H9 (cell line): ENCODE data around the gene AKR1B15. TPM values are rescaled to one million over a fixed set of nuclear protein-coding genes. Genes with fewer than 3 reads are reported as not detected.

Experiments
- DNase-seq: peaks from one replicate; pipeline ENCODE4 v3.0.0-alpha.2; 2017
- H2AFZ ChIP-seq: one replicate; pipeline ENCODE4 v1.6.1; 2013; ENCODE audit warnings: mild to moderate bottlenecking, low read length, control low read depth, moderate library complexity
- H2AK5ac ChIP-seq: 2 replicates; pipeline ENCODE4 v1.6.1; 2013; ENCODE audit warnings: low read length, control low read depth, mixed read lengths; ENCODE audit not compliant: insufficient read length
- H2BK120ac ChIP-seq: one replicate; pipeline ENCODE4 v1.6.1; 2013; ENCODE audit warnings: low read depth, mild to moderate bottlenecking, low read length, control low read depth, inconsistent platforms; ENCODE audit not compliant: poor library complexity, severe bottlenecking
- H2BK12ac ChIP-seq: 2 replicates; pipeline ENCODE4 v1.6.1; 2013; ENCODE audit warnings: low read length, control low read depth, mixed read lengths, low read depth; ENCODE audit not compliant: insufficient read length
- H2BK15ac ChIP-seq: 2 replicates; pipeline ENCODE4 v1.6.1; 2013; ENCODE audit warnings: low read depth, low read length, control low read depth
- H2BK20ac ChIP-seq: one replicate; pipeline ENCODE4 v1.6.1; 2013; ENCODE audit warnings: low read depth, mild to moderate bottlenecking, low read length, control low read depth, inconsistent platforms; ENCODE audit not compliant: poor library complexity, severe bottlenecking
- H2BK5ac ChIP-seq: 2 replicates; pipeline ENCODE4 v1.6.1; 2013; ENCODE audit warnings: low read length, control low read depth, mixed read lengths; ENCODE audit not compliant: insufficient read length
- H3K14ac ChIP-seq: 2 replicates; pipeline ENCODE4 v1.6.1; 2013; ENCODE audit warnings: low read length, control low read depth; ENCODE audit not compliant: insufficient read depth
- H3K18ac ChIP-seq: 2 replicates; pipeline ENCODE4 v1.6.1; 2013; ENCODE audit warnings: low read depth, mild to moderate bottlenecking, mixed read lengths, low read length, control low read depth; ENCODE audit not compliant: insufficient read length
- H3K23ac ChIP-seq: 2 replicates; pipeline ENCODE4 v1.6.1; 2013; ENCODE audit warnings: low read length, control low read depth, mixed read lengths, low read depth; ENCODE audit not compliant: insufficient read length
- H3K23me2 ChIP-seq: 2 replicates; pipeline ENCODE4 v1.6.1; 2013; ENCODE audit warnings: low read depth, mild to moderate bottlenecking, mixed read lengths, low read length, control low read depth; ENCODE audit not compliant: insufficient read length, poor library complexity, severe bottlenecking
- H3K27ac ChIP-seq: 2 replicates; pipeline ENCODE4 v1.5.1; 2013; ENCODE audit warnings: low read length, control low read depth, mixed read lengths, low read depth; ENCODE audit not compliant: insufficient read length
- H3K27me3 ChIP-seq: 2 replicates; pipeline ENCODE4 v1.6.1; 2013; ENCODE audit warnings: low read length, control low read depth, inconsistent platforms; ENCODE audit not compliant: insufficient read depth
- H3K4ac ChIP-seq: 2 replicates; pipeline ENCODE4 v1.6.1; 2013; ENCODE audit warnings: low read depth, mild to moderate bottlenecking, control low read depth, inconsistent platforms, low read length, moderate library complexity
- H3K4me1 ChIP-seq: 2 replicates; pipeline ENCODE4 v1.6.1; 2013; ENCODE audit warnings: low read length, control low read depth, inconsistent platforms; ENCODE audit not compliant: insufficient read depth
- H3K4me2 ChIP-seq: 2 replicates; pipeline ENCODE4 v1.6.1; 2013; ENCODE audit warnings: low read length, control low read depth, mixed read lengths; ENCODE audit not compliant: insufficient read length, insufficient read depth
- H3K56ac ChIP-seq: 2 replicates; pipeline ENCODE4 v1.6.1; 2013; ENCODE audit warnings: low read depth, mild to moderate bottlenecking, mixed read lengths, low read length, control low read depth; ENCODE audit not compliant: insufficient read length
- H3K79me1 ChIP-seq: 2 replicates; pipeline ENCODE4 v1.6.1; 2013; ENCODE audit warnings: low read depth, mild to moderate bottlenecking, moderate library complexity, low read length, control low read depth, inconsistent platforms; ENCODE audit not compliant: insufficient read depth, poor library complexity, severe bottlenecking
- H3K79me2 ChIP-seq: 2 replicates; pipeline ENCODE4 v1.6.1; 2013; ENCODE audit warnings: low read length, control low read depth, inconsistent platforms; ENCODE audit not compliant: insufficient read depth
- H3K9ac ChIP-seq: 2 replicates; pipeline ENCODE4 v1.6.1; 2013; ENCODE audit warnings: low read length, control low read depth, mixed read lengths; ENCODE audit not compliant: insufficient read length; ENCODE audit errors: extremely low read depth
- H3K9me3 ChIP-seq: one replicate; pipeline ENCODE4 v1.6.1; 2013; ENCODE audit warnings: low read depth, low read length, inconsistent platforms; ENCODE audit not compliant: control insufficient read depth
- H3T11ph ChIP-seq: one replicate; pipeline ENCODE4 v1.6.1; 2013; ENCODE audit warnings: mild to moderate bottlenecking, low read length, control low read depth, inconsistent platforms
- H4K20me1 ChIP-seq: one replicate; pipeline ENCODE4 v1.6.1; 2013; ENCODE audit not compliant: control insufficient read depth, insufficient read length, insufficient read depth
- H4K5ac ChIP-seq: 2 replicates; pipeline ENCODE4 v1.6.1; 2013; ENCODE audit warnings: low read depth, mild to moderate bottlenecking, mixed read lengths, low read length, control low read depth; ENCODE audit not compliant: insufficient read length
- H4K8ac ChIP-seq: replicated peaks from 2 replicates; pipeline ENCODE4 v1.6.1; 2013; ENCODE audit warnings: low read length, control low read depth, mixed read lengths, low read depth; ENCODE audit not compliant: insufficient read length
- H4K91ac ChIP-seq: 2 replicates; pipeline ENCODE4 v1.6.1; 2013; ENCODE audit warnings: low read depth, mild to moderate bottlenecking, moderate library complexity, mixed read lengths, low read length, control low read depth; ENCODE audit not compliant: insufficient read length
- H3K27ac Mint-ChIP-seq, 3 experiments: 2 replicates in 2 of 3; 3 replicates in 1 of 3; pipeline ENCODE4 v1.8.0; 2020 to 2021; ENCODE audit warnings: mixed read lengths in 3 of 3, mild to moderate bottlenecking in 1 of 3, moderate library complexity in 1 of 3
- H3K27me3 Mint-ChIP-seq: 2 replicates; pipeline ENCODE4 v1.8.0; 2021; ENCODE audit warnings: low read depth, mild to moderate bottlenecking, moderate library complexity, mixed read lengths
- H3K36me3 Mint-ChIP-seq, 3 experiments: 2 replicates in 2 of 3; 3 replicates in 1 of 3; pipeline ENCODE4 v1.8.0; 2020 to 2021; ENCODE audit warnings: low read depth in 3 of 3, mixed read lengths in 3 of 3; ENCODE audit not compliant: insufficient read depth in 1 of 3
- H3K4me1 Mint-ChIP-seq, 2 experiments: 2 replicates each; pipeline ENCODE4 v1.8.0; 2020; ENCODE audit warnings: mixed read lengths in 2 of 2
- H3K4me3 Mint-ChIP-seq, 2 experiments: 2 replicates in 1 of 2; 3 replicates in 1 of 2; pipeline ENCODE4 v1.8.0; 2020 to 2021; ENCODE audit warnings: mild to moderate bottlenecking in 2 of 2, mixed read lengths in 2 of 2, moderate library complexity in 1 of 2
- H3K9me3 Mint-ChIP-seq, 2 experiments: 2 replicates in 1 of 2; 3 replicates in 1 of 2; pipeline ENCODE4 v1.8.0; 2020; ENCODE audit warnings: mild to moderate bottlenecking in 2 of 2, mixed read lengths in 2 of 2, moderate library complexity in 1 of 2
- whole genome bisulfite sequencing: extraction: QIAGEN DNeasy Blood & Tissue Kit; methylation state at CpG from one replicate; pipeline ENCODE4 v1.1.7; 2013; ENCODE audit warnings: missing lambda C conversion rate, low lambda C conversion rate, mixed read lengths; ENCODE audit not compliant: insufficient read length; ENCODE audit errors: extremely low coverage; 5-methylcytosine and 5-hydroxymethylcytosine counted together
- total RNA-seq: library from RNA; stranded (reverse); gene quantifications from 2 replicates; pipeline ENCODE4 v1.2.1, GENCODE V29; 2021
- TF ChIP-seq, protein P1 (sequence below): fragments of 200-600 bp; sonication (generic); conservative IDR thresholded peaks from 3 replicates; pipeline ENCODE4 v1.8.0; 2021; ENCODE audit warnings: antibody characterized with exemption, mild to moderate bottlenecking

AKR1B15 gene
- total RNA-seq, 1 experiment from 2014 or later: not detected

DNA sequence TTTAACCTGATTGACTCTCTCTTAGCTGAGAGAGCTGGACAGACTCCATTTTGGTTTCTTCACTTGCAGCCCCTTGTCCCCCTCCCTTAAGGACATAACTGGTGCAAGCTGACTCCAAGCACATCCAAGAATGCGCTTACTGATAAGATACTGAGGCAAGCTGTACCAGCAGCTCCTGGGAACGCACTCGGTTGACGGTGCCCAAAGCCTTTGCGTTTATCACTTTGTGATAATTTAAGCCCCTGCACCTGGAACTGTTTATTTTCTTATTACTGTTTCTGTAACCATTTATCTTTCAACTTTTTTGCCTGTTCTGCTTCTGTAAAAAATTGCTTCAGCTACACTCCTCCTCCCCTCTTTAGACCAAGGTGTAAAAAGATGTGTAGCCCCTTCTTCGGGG, 8.5 kb downstream of the AKR1B15 start:
- no peaks in the 10 kb centered on the region for H3K79me1 ChIP-seq
- no peak overlapping the region for H3K14ac ChIP-seq
- Mint-ChIP-seq H3K4me3 (no peak overlapping the region), H3K4me1 (peaks cover 3 to 7% of the 10 kb centered on the region in 2 experiments), H3K36me3 (no peaks in the 10 kb centered on the region), H3K27ac (no peak overlapping the region), H3K9me3 (peaks cover 0 to 2% of the 10 kb centered on the region in 2 experiments; a peak in 1 of 5 replicates), H3K27me3 (peaks cover 4% of the 10 kb centered on the region; the same call in 1 of the 2 replicates)
- no peak overlapping the region for H3T11ph ChIP-seq
- H2BK20ac ChIP-seq: no peak overlapping the region
- H3K4me1 ChIP-seq: no peaks in the 10 kb centered on the region
- no peak overlapping the region for H3K4ac ChIP-seq
- no peak overlapping the region for H2BK5ac ChIP-seq
- no peak overlapping the region for H2BK15ac ChIP-seq
- no peak overlapping the region for H4K8ac ChIP-seq
- H3K9ac ChIP-seq: no peak overlapping the region
- H4K5ac ChIP-seq: no peak overlapping the region
- H3K23me2 ChIP-seq: no peaks in the 10 kb centered on the region
- H3K27ac ChIP-seq: no peak overlapping the region
- no peak overlapping the region for H2BK12ac ChIP-seq
- no peak overlapping the region for H3K4me2 ChIP-seq
- H4K20me1 ChIP-seq: no peaks in the 10 kb centered on the region
- WGBS: no CpG with 5 or more reads among the region's 6 CpGs
- H3K56ac ChIP-seq: no peak overlapping the region
- H4K91ac ChIP-seq: no peak overlapping the region
- no peaks in the 10 kb centered on the region for H3K9me3 ChIP-seq
- H2AK5ac ChIP-seq: no peak overlapping the region
- DNase-seq: no peak
- no peaks in the 10 kb centered on the region for H3K79me2 ChIP-seq
- TF ChIP-seq, protein P1, sequence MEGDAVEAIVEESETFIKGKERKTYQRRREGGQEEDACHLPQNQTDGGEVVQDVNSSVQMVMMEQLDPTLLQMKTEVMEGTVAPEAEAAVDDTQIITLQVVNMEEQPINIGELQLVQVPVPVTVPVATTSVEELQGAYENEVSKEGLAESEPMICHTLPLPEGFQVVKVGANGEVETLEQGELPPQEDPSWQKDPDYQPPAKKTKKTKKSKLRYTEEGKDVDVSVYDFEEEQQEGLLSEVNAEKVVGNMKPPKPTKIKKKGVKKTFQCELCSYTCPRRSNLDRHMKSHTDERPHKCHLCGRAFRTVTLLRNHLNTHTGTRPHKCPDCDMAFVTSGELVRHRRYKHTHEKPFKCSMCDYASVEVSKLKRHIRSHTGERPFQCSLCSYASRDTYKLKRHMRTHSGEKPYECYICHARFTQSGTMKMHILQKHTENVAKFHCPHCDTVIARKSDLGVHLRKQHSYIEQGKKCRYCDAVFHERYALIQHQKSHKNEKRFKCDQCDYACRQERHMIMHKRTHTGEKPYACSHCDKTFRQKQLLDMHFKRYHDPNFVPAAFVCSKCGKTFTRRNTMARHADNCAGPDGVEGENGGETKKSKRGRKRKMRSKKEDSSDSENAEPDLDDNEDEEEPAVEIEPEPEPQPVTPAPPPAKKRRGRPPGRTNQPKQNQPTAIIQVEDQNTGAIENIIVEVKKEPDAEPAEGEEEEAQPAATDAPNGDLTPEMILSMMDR: no peak
- no peak overlapping the region for H3K23ac ChIP-seq
- H2BK120ac ChIP-seq: no peak overlapping the region
- no peak overlapping the region for H2AFZ ChIP-seq
- H3K18ac ChIP-seq: no peak overlapping the region
- no peaks in the 10 kb centered on the region for H3K27me3 ChIP-seq
